Neural cell (in vitro differentiated cells): ENCODE measurements around the gene FHL3. TPM values are rescaled to one million over a fixed set of nuclear protein-coding genes. Genes with fewer than 3 reads are reported as not detected.
A peak's percentile ranks its signal among the peaks of the same experiment; 100 is the strongest.

Experiments
- H2AFZ ChIP-seq: fragments of 200-600, 300-800 bp; sonication (generic), shearing (Covaris generic); 2 replicates; pipeline ENCODE4 v1.6.0; 2014; ENCODE audit warnings: low read depth, mild to moderate bottlenecking, antibody characterized with exemption, low read length, moderate library complexity
- H3F3A ChIP-seq: fragments of 200-600 bp; shearing (Covaris generic); 2 replicates; pipeline ENCODE4 v1.6.1; 2016; ENCODE audit warnings: mild to moderate bottlenecking, moderate library complexity, mixed read lengths, antibody characterized with exemption, low read length; ENCODE audit not compliant: insufficient read depth, poor library complexity, severe bottlenecking
- H3K27ac ChIP-seq: fragments of 200-600, 300-800 bp; sonication (generic), shearing (Covaris generic); 2 replicates; pipeline ENCODE4 v1.5.1; 2014; ENCODE audit warnings: mild to moderate bottlenecking, low read length, moderate library complexity
- H3K27me3 ChIP-seq: fragments of 300-800, 200-600 bp; sonication (generic), shearing (Covaris generic); 2 replicates; pipeline ENCODE4 v1.6.0; 2014; ENCODE audit warnings: mild to moderate bottlenecking, low read depth, low read length, moderate library complexity; ENCODE audit not compliant: insufficient read depth
- H3K36me3 ChIP-seq: fragments of 300-800, 200-600 bp; sonication (generic), shearing (Covaris generic); 2 replicates; pipeline ENCODE4 v1.5.1; 2014; ENCODE audit warnings: mild to moderate bottlenecking, antibody characterized with exemption, low read length, moderate library complexity; ENCODE audit not compliant: insufficient read depth
- H3K4me2 ChIP-seq: fragments of 300-800, 200-600 bp; sonication (generic), shearing (Covaris generic); 2 replicates; pipeline ENCODE4 v1.6.0; 2014; ENCODE audit warnings: mild to moderate bottlenecking, low read length
- H3K4me3 ChIP-seq: fragments of 300-800, 200-600 bp; sonication (generic), shearing (Covaris generic); 2 replicates; pipeline ENCODE4 v1.5.1; 2014; ENCODE audit warnings: mild to moderate bottlenecking, low read length, moderate library complexity
- H3K79me2 ChIP-seq: fragments of 200-600 bp; shearing (Covaris generic); replicated peaks from 2 replicates; pipeline ENCODE4 v1.6.0; 2014; ENCODE audit warnings: mild to moderate bottlenecking, low read length, moderate library complexity; ENCODE audit not compliant: insufficient read depth
- H3K9ac ChIP-seq: fragments of 300-800, 200-600 bp; sonication (generic), shearing (Covaris generic); 2 replicates; pipeline ENCODE4 v1.6.1; 2016; ENCODE audit warnings: mild to moderate bottlenecking, low read length, mixed read lengths
- H3K9me2 ChIP-seq: fragments of 200-600 bp; shearing (Covaris generic); 2 replicates; pipeline ENCODE4 v1.6.1; 2016; ENCODE audit warnings: mild to moderate bottlenecking, low read length, mixed read lengths; ENCODE audit not compliant: insufficient read depth
- H3K9me3 ChIP-seq: fragments of 200-600, 300-800 bp; sonication (generic), shearing (Covaris generic); 2 replicates; pipeline ENCODE4 v1.6.1; 2016; ENCODE audit warnings: mild to moderate bottlenecking, mixed run types, low read length, moderate library complexity, mixed read lengths
- H4K20me1 ChIP-seq: fragments of 200-600 bp; shearing (Covaris generic); 2 replicates; pipeline ENCODE4 v1.6.1; 2016; ENCODE audit warnings: mild to moderate bottlenecking, mixed run types; ENCODE audit not compliant: insufficient read depth
- CTCF ChIP-seq: fragments of 450-650 bp; IDR thresholded peaks from 2 replicates; pipeline ENCODE4 v1.5.1; 2014; ENCODE audit warnings: antibody characterized with exemption, mild to moderate bottlenecking, moderate library complexity; ENCODE audit not compliant: poor library complexity, severe bottlenecking
- EP300 ChIP-seq: fragments of 450-650 bp; conservative IDR thresholded peaks from 2 replicates; pipeline ENCODE4 v1.6.1; 2014; ENCODE audit warnings: antibody characterized with exemption, mild to moderate bottlenecking, moderate library complexity; ENCODE audit not compliant: poor library complexity, severe bottlenecking
- EZH2 ChIP-seq: fragments of 200-600, 300-800 bp; shearing (Covaris generic), sonication (generic); IDR thresholded peaks from 2 replicates; pipeline ENCODE4 v1.6.1; 2014; ENCODE audit warnings: antibody characterized with exemption, low read length, borderline replicate concordance, mild to moderate bottlenecking; ENCODE audit not compliant: insufficient read depth, poor library complexity, severe bottlenecking
- MXI1 ChIP-seq: fragments of 450-650 bp; conservative IDR thresholded peaks from 2 replicates; pipeline ENCODE4 v1.6.1; 2014; ENCODE audit warnings: antibody characterized with exemption, mild to moderate bottlenecking; ENCODE audit not compliant: poor library complexity, severe bottlenecking
- POLR2AphosphoS5 ChIP-seq: IDR thresholded peaks from 2 replicates; pipeline ENCODE4 v1.6.1; 2012
- RAD21 ChIP-seq: fragments of 450-650 bp; conservative IDR thresholded peaks from 2 replicates; pipeline ENCODE4 v1.6.1; 2014; ENCODE audit warnings: antibody characterized with exemption, mild to moderate bottlenecking, moderate library complexity
- SMC3 ChIP-seq: fragments of 450-650 bp; conservative IDR thresholded peaks from 2 replicates; pipeline ENCODE4 v1.6.1; 2014; ENCODE audit warnings: antibody characterized with exemption, mild to moderate bottlenecking, moderate library complexity; ENCODE audit not compliant: poor library complexity
- TAF1 ChIP-seq: IDR thresholded peaks from 2 replicates; pipeline ENCODE4 v1.6.1; 2012; ENCODE audit warnings: low read depth
- polyA plus RNA-seq: library from polyadenylated mRNA; depleted of rRNA; stranded (reverse); fragments of >200 nt; gene quantifications from 2 replicates; pipeline ENCODE4 v1.2.3, GENCODE V29; 2014
- TF ChIP-seq, protein P1 (sequence below): IDR thresholded peaks from 2 replicates; pipeline ENCODE4 v1.6.1; 2012; ENCODE audit warnings: borderline replicate concordance

The FHL3 gene
- polyA plus RNA-seq, 1 donor from 2014 or later: 3.5 TPM

DNA sequence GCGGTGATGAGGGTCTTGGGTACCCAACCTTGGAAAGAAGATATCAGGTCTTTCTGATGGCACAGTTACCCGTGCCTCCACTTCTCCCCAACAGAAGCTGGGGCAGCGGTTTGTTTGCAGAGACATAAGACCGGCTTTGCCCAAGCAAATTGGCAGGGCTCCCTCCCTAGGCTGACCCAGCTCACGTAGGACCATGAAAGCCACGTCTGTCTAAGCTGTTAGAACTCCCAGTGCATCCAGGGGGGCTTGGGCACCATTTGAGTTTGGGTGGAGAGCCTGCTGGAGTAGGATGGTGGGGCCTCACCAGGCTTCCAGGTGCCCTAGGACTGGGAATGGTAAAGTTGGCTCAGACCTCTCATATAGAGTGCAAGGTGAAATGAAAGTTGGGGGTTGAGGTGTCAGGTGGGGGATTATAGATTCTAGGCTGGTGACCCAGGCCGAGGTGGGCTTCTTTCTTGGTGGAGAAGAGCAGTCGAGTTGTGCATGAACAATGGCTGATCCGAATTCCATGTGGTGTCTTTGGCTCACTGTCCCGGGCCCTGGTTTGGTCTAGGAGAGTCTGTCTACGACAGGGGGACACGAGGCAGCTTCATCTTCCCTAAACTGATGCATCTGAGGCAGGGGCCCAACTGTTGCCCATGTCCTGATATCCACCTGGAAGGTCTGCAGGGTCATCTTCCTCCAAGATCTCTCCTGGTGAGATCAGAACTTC, 37.9 kb upstream of the FHL3 start (continued):
- TF ChIP-seq CTCF: no peak

DNA sequence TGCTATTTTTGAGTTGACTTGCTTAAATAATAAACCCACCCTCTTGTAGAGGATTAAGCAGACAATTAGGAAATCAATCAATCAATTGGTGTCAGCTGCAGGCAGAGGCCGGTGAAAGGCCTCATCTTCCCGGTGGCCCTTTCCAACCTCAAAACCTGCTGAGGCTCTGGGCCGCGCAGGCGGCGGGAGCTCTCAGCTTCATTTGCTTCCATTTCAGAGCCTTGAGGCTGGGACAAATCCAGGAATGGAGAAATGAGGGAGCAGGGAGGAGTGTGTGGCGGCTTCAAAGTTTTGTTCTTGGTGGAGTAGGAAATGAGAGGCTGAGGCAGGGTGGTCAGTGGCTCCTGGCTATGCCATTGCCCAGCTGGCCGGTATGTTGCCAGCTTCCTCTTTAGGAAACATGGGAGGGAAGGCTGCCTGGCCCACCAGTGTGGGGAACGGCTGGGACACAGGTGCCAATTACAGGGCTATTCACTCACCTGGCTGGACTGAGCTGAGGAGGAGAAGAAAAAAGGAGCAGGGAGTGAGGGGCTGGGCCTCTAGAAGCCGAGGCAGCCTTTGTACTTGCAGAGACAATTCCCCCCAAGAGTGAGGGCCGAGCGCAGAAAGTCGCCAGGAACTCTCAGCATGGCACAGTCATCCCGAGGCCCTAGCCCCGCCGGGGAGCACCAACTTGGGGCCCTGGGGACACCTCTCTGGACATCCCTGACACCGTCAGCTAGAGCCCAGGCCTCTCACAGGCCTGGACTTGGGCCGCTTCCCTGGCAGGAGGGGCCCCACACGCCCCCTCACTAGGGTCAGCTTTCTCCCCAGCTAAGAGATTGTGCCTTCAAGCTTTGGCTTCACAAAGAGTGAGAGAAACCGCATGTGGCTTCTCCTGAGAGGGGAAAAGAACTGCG, 36.9 kb upstream of the FHL3 start:
- H3K9me2 ChIP-seq: no peaks in the 10 kb centered on the region
- H3K79me2 ChIP-seq: peaks cover 23% of the 10 kb centered on the region
- H2AFZ ChIP-seq: no peak overlapping the region
- peak overlapping the region; percentile 73 for H3K4me3 ChIP-seq
- no peak overlapping the region for H3K27ac ChIP-seq
- H3K27me3 ChIP-seq: peaks cover 39% of the 10 kb centered on the region
- peaks cover 20% of the 10 kb centered on the region for H4K20me1 ChIP-seq
- H3F3A ChIP-seq: no peaks in the 10 kb centered on the region
- no peak overlapping the region for H3K9ac ChIP-seq
- peak overlapping the region; percentile 26 for H3K4me2 ChIP-seq
- H3K36me3 ChIP-seq: no peaks in the 10 kb centered on the region
- TF ChIP-seq, protein P1, sequence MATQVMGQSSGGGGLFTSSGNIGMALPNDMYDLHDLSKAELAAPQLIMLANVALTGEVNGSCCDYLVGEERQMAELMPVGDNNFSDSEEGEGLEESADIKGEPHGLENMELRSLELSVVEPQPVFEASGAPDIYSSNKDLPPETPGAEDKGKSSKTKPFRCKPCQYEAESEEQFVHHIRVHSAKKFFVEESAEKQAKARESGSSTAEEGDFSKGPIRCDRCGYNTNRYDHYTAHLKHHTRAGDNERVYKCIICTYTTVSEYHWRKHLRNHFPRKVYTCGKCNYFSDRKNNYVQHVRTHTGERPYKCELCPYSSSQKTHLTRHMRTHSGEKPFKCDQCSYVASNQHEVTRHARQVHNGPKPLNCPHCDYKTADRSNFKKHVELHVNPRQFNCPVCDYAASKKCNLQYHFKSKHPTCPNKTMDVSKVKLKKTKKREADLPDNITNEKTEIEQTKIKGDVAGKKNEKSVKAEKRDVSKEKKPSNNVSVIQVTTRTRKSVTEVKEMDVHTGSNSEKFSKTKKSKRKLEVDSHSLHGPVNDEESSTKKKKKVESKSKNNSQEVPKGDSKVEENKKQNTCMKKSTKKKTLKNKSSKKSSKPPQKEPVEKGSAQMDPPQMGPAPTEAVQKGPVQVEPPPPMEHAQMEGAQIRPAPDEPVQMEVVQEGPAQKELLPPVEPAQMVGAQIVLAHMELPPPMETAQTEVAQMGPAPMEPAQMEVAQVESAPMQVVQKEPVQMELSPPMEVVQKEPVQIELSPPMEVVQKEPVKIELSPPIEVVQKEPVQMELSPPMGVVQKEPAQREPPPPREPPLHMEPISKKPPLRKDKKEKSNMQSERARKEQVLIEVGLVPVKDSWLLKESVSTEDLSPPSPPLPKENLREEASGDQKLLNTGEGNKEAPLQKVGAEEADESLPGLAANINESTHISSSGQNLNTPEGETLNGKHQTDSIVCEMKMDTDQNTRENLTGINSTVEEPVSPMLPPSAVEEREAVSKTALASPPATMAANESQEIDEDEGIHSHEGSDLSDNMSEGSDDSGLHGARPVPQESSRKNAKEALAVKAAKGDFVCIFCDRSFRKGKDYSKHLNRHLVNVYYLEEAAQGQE: no peak
- no peak for TF ChIP-seq RAD21
- TF ChIP-seq EP300: no peak
- no peak for TF ChIP-seq SMC3
- no peak for TF ChIP-seq POLR2AphosphoS5
- TF ChIP-seq MXI1: no peak
- no peak for TF ChIP-seq CTCF
- no peak for TF ChIP-seq EZH2
- TF ChIP-seq TAF1: no peak
- H3K9me3 ChIP-seq: no peaks in the 10 kb centered on the region
